HTR-8/SVneo (cell line): ENCODE results near the gene TOX3.
A peak's percentile ranks its signal among the peaks of the same experiment; 100 is the strongest.

Experiments used
- DNase-seq: peaks from one replicate; pipeline ENCODE4 v3.0.0; 2011; ENCODE audit warnings: low spot score, mixed read lengths; ENCODE audit not compliant: insufficient read length
- FAIRE-seq: peaks from 2 replicates; lab custom pipeline; 2011; peaks lifted over from hg19 to GRCh38; lab: Jason Lieb, UNC

Gene TOX3

GRCh38 chr16:52540910-52541309, 6.0 kb downstream of the TOX3 start:
- DNase-seq = no peak
- FAIRE-seq = no peak

GRCh38 chr16:52539191-52539590, 7.8 kb downstream of the TOX3 start:
- DNase-seq = no peak
- FAIRE-seq = no peak

GRCh38 chr16:52538511-52538910, 8.4 kb downstream of the TOX3 start:
- DNase-seq = no peak
- no peak for FAIRE-seq

GRCh38 chr16:52537516-52537915, 9.4 kb downstream of the TOX3 start:
- no peak for FAIRE-seq

GRCh38 chr16:52535076-52535475, 11.9 kb downstream of the TOX3 start:
- no peak for DNase-seq
- FAIRE-seq = peak; percentile 42

More at GRCh38 chr16:52537516-52537915, 9.4 kb downstream of the TOX3 start:
- DNase-seq = no peak

GRCh38 chr16:52533296-52533695, 13.6 kb downstream of the TOX3 start:
- FAIRE-seq (no peak), DNase-seq (no peak)

- no peak for DNase-seq
- FAIRE-seq = no peak
Observed at GRCh38 chr16:52532384-52532783, 14.6 kb downstream of the TOX3 start.

- DNase-seq (no peak), FAIRE-seq (no peak)
Observed at GRCh38 chr16:52529226-52529625, 17.7 kb downstream of the TOX3 start.

- DNase-seq (no peak), FAIRE-seq (no peak)
Observed at GRCh38 chr16:52528393-52529065, 18.4 kb downstream of the TOX3 start.

GRCh38 chr16:52526830-52527229, 20.1 kb downstream of the TOX3 start:
- no peak for FAIRE-seq
- no peak for DNase-seq

- no peak for FAIRE-seq
- DNase-seq = no peak
Observed at GRCh38 chr16:52526116-52526828, 20.7 kb downstream of the TOX3 start.

- FAIRE-seq = no peak
Observed at GRCh38 chr16:52521570-52521969, 25.4 kb downstream of the TOX3 start.

GRCh38 chr16:52518884-52519283, 28.1 kb downstream of the TOX3 start:
- FAIRE-seq (no peak), DNase-seq (no peak)

More at GRCh38 chr16:52521570-52521969, 25.4 kb downstream of the TOX3 start:
- DNase-seq = no peak

GRCh38 chr16:52515068-52515671, 31.8 kb downstream of the TOX3 start:
- FAIRE-seq = no peak
- DNase-seq = no peak

GRCh38 chr16:52512297-52512987, 34.5 kb downstream of the TOX3 start:
- no peak for DNase-seq
- no peak for FAIRE-seq

GRCh38 chr16:52501746-52502145, 45.2 kb downstream of the TOX3 start:
- DNase-seq (no peak), FAIRE-seq (no peak)

- FAIRE-seq = no peak
Observed at GRCh38 chr16:52500963-52501362, 46.0 kb downstream of the TOX3 start.

GRCh38 chr16:52499060-52499440, 47.9 kb downstream of the TOX3 start:
- no peak for DNase-seq

More at GRCh38 chr16:52500963-52501362, 46.0 kb downstream of the TOX3 start:
- no peak for DNase-seq

GRCh38 chr16:52498328-52499059, 48.4 kb downstream of the TOX3 start:
- DNase-seq (no peak), FAIRE-seq (no peak)

More at GRCh38 chr16:52499060-52499440, 47.9 kb downstream of the TOX3 start:
- no peak for FAIRE-seq
